Sigmoid colon (tissue), 4 donors: Measurements from ENCODE around the gene SYT11.

Experiments used
- CTCF ChIP-seq, 4 experiments: fragments of 450-650 bp in 3 of 4; fragments of 200-600 bp in 1 of 4; IDR thresholded peaks; one replicate each; pipeline ENCODE4 v1.5.1; 2016 to 2019; ENCODE audit warnings: antibody characterized with exemption in 4 of 4, mild to moderate bottlenecking in 3 of 4, moderate library complexity in 2 of 4
- EP300 ChIP-seq, 4 donors: sonication (generic); formaldehyde crosslinking; IDR thresholded peaks; one replicate each; pipeline ENCODE4 v1.6.1; 2017; ENCODE audit warnings: antibody characterized with exemption in 4 of 4
- POLR2A ChIP-seq, 2 donors: fragments of 450-650 bp; IDR thresholded peaks; one replicate each; pipeline ENCODE4 v1.6.1; 2016; ENCODE audit warnings: antibody characterized with exemption in 2 of 2, mild to moderate bottlenecking in 2 of 2, moderate library complexity in 2 of 2
- POLR2AphosphoS5 ChIP-seq, 4 donors: sonication (generic); formaldehyde crosslinking; IDR thresholded peaks; one replicate each; pipeline ENCODE4 v1.6.1; 2017; ENCODE audit warnings: antibody characterized with exemption in 4 of 4

- TF ChIP-seq CTCF (IDR thresholded peaks at IDR 0.05), result no peak
- no peak for TF ChIP-seq POLR2AphosphoS5 (IDR thresholded peaks at IDR 0.05)
- TF ChIP-seq EP300 (IDR thresholded peaks at IDR 0.05), result no peak
- TF ChIP-seq POLR2A (IDR thresholded peaks at IDR 0.05), result no peak
These were observed 550 bp upstream of the SYT11 start for GRCh38 chr1:155858800-155859233.
